ENCODE data around the gene PTPRZ1. TPM values are rescaled to one million over a fixed set of nuclear protein-coding genes. Genes with fewer than 3 reads are reported as not detected.

Gene PTPRZ1
- total RNA-seq, 1 experiment from 2014 or later: 105 TPM

DNA sequence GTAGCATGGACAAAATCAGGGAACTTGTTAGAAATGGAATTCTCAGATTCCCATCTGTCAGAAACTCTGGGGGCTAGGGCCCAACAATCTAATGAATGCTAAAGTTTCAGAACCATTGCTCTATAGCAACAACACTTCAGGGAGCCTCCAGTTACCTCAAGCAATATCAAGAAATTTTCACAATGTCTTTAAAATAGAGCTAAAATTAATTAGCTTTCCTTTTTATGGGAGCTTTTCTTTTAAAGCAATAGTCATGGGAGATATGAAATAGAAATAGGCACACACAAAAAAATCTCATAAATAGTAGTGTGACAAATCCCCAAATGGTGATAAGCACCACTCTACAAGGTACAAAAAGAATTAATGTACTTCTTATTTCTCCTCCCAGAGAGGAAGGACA, 190.2 kb downstream of the PTPRZ1 start (continued):
- no peak for TF ChIP-seq ZNF532 (CRISPR knock-in tag; IDR thresholded peaks at IDR 0.05; ENCODE audit: borderline replicate concordance)
- no peak for TF ChIP-seq ZNF512 (CRISPR knock-in tag; IDR thresholded peaks at IDR 0.05; ENCODE audit: borderline replicate concordance)

GRCh38 chr7:122064971-122065370, 192.0 kb downstream of the PTPRZ1 start:
- H3K27ac Mint-ChIP-seq: peak overlapping the region; percentile 42; the same call in 1 of the 2 replicates
- H3K4me3 Mint-ChIP-seq: no peak overlapping the region
- ChIA-PET CTCF (no interaction called here), POLR2A (no interaction called here)
- no peaks in the 10 kb centered on the region for H3K27me3 Mint-ChIP-seq (ENCODE audit: low read depth)
- H3K9me3 Mint-ChIP-seq: no peaks in the 10 kb centered on the region
- H3K4me1 Mint-ChIP-seq: no peaks in the 10 kb centered on the region
- ATAC-seq (no peak), DNase-seq (ENCODE audit: low spot score) (no peak)
- peaks cover 13% of the 10 kb centered on the region for H3K36me3 Mint-ChIP-seq
- TF ChIP-seq ZNF671 (CRISPR knock-in tag; IDR thresholded peaks at IDR 0.05) (no peak), ZNF416 (CRISPR knock-in tag; IDR thresholded peaks at IDR 0.05) (no peak), ZNF396 (CRISPR knock-in tag; IDR thresholded peaks at IDR 0.05; ENCODE audit: borderline replicate concordance) (no peak), HMGA2 (CRISPR knock-in tag; IDR thresholded peaks at IDR 0.05) (no peak), ZNF232 (CRISPR knock-in tag; IDR thresholded peaks at IDR 0.05) (no peak), MXD4 (CRISPR knock-in tag; IDR thresholded peaks at IDR 0.05; ENCODE audit: borderline replicate concordance) (no peak), SP1 (CRISPR knock-in tag; conservative IDR thresholded peaks at IDR 0.05) (no peak), GTF2I (CRISPR knock-in tag; conservative IDR thresholded peaks at IDR 0.05) (no peak), TEAD4 (CRISPR knock-in tag; IDR thresholded peaks at IDR 0.05) (no peak), ZNF219 (CRISPR knock-in tag; IDR thresholded peaks at IDR 0.05; ENCODE audit: borderline replicate concordance) (no peak), AR (CRISPR knock-in tag; IDR thresholded peaks at IDR 0.05) (no peak)
- TF ChIP-seq, protein P1, sequence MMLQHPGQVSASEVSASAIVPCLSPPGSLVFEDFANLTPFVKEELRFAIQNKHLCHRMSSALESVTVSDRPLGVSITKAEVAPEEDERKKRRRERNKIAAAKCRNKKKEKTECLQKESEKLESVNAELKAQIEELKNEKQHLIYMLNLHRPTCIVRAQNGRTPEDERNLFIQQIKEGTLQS (CRISPR knock-in tag; conservative IDR thresholded peaks at IDR 0.05): no peak
- TF ChIP-seq, protein P2, sequence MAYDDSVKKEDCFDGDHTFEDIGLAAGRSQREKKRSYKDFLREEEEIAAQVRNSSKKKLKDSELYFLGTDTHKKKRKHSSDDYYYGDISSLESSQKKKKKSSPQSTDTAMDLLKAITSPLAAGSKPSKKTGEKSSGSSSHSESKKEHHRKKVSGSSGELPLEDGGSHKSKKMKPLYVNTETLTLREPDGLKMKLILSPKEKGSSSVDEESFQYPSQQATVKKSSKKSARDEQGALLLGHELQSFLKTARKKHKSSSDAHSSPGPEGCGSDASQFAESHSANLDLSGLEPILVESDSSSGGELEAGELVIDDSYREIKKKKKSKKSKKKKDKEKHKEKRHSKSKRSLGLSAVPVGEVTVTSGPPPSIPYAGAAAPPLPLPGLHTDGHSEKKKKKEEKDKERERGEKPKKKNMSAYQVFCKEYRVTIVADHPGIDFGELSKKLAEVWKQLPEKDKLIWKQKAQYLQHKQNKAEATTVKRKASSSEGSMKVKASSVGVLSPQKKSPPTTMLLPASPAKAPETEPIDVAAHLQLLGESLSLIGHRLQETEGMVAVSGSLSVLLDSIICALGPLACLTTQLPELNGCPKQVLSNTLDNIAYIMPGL (CRISPR knock-in tag; IDR thresholded peaks at IDR 0.05): no peak

Measured in WTC11 (cell line).